Fibroblast of skin of back (primary cell): ENCODE data around the gene ADARB2. TPM values are rescaled to one million over a fixed set of nuclear protein-coding genes. Genes with fewer than 3 reads are reported as not detected.
A peak's percentile ranks its signal among the peaks of the same experiment; 100 is the strongest.
"Not testable (repeated sequence)": the region's sequence is repeated elsewhere in the genome, so short reads cannot be mapped to it uniquely, and the experiment has no call there.

ENCODE experiments used
- DNase-seq: peaks from one replicate; pipeline ENCODE4 v3.0.0-alpha.2; 2013
- polyA plus RNA-seq, 2 experiments: library from polyadenylated mRNA; unstranded; fragments of 120-200 nt; gene quantifications; one replicate each; pipeline ENCODE4 v1.2.1, GENCODE V29; 2013; ENCODE audit not compliant: insufficient read length in 2 of 2

ADARB2 gene
- 1.1 TPM for polyA plus RNA-seq (2013, experiment 1 of 2; ENCODE audit: insufficient read length)
- polyA plus RNA-seq (2013, experiment 2 of 2; ENCODE audit: insufficient read length): 2.8 TPM

GRCh38 chr10:1737222-1738061 is at the start of gene ADARB2:
TSS of gene ADARB2 (minus strand) at chr10:1737525.
- DNase-seq: peak; percentile 17

- no peak for DNase-seq
Measured at GRCh38 chr10:1785835-1786234, 48.5 kb upstream of the ADARB2 start.

DNA sequence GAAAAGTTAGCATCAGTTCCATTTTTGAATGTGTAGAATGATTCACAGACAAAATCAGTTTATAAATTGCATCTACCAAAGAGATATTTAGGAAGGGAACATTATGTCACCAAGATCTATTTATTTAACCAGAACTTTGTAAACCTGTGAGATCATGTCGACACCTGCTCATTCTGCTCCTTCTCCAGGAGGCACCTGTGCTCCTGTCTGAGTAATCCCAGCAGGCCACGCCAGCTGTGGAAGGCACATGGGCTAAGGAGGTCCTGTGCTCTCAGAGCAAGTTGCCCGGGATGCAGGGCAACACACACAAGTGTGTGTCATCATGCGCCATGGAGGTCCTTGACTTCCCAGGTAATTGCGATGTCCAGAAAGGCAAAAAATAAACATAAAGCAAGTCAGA is 45.5 kb upstream of the ADARB2 start:
- no peak for DNase-seq

- no peak for DNase-seq
Measured at GRCh38 chr10:1779796-1780195, 42.5 kb upstream of the ADARB2 start.

DNA sequence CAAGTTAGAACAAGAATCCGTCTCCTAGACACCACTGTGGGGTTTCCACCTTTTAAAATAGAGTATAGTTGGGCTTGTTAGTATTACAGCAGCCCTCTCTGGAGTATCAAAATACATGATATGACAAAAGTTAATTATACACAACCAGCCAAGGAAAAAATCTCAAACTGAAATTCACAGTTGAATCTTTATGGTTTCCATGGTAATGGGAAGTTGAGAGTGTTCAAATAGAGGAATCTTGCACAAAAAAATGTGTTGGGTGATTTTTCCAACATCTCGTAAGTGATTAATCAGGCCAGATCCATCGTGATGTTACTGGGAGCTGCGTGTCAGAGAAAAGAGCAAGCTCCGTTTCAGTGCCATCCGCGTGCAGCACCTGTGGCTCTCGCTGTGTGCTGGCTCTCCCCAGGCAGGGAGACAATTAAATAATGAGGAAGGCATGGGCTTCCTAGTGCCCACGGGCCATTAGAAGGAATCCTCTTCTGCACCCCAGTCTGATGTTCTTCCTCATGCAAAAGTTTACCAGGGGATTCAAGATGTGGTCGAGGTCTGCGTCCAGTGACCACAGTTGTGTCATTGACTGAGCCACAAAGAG is 41.1 kb upstream of the ADARB2 start:
- no peak for DNase-seq

- DNase-seq: no peak
Measured at GRCh38 chr10:1776127-1776662, 38.9 kb upstream of the ADARB2 start.

GRCh38 chr10:1774796-1775195 is 37.5 kb upstream of the ADARB2 start:
- DNase-seq: no peak

GRCh38 chr10:1773204-1773603 is 35.9 kb upstream of the ADARB2 start:
- not testable (repeated sequence) for DNase-seq

- DNase-seq: no peak
Measured at GRCh38 chr10:1766049-1766448, 28.7 kb upstream of the ADARB2 start.

- no peak for DNase-seq
Measured at GRCh38 chr10:1762076-1762475, 24.8 kb upstream of the ADARB2 start.

DNA sequence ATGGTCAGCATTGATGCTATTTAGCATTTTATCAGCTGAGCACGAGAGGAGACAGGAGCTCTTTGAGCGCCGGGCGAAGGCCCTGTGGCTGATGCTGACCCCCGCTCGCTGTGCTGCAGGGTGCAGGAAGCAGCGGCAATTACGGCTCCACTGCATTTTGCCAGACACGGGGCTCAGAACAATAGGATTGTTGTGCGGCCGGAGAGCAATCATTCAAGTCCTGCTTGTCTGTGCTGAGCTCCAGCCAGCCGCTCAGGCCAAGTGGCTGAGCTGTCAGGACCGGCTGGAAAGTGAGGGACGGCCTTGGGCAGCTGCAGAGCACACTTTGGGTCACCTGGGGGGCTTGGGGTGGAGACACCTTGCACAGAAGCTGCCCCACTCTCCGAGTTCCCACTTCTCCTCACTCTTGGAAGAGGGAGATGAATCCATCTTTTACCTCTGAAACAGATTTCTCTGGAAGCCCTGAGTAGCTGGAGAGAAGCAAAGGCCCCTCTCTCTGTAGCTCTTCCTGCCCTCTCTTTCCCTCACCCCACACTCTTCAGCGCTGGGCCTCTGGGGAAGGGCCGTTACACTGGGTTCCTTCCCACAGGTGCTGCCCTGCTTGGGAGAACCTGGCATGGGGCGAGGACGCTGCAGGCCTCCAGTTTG is 17.3 kb upstream of the ADARB2 start:
- DNase-seq: no peak

DNA sequence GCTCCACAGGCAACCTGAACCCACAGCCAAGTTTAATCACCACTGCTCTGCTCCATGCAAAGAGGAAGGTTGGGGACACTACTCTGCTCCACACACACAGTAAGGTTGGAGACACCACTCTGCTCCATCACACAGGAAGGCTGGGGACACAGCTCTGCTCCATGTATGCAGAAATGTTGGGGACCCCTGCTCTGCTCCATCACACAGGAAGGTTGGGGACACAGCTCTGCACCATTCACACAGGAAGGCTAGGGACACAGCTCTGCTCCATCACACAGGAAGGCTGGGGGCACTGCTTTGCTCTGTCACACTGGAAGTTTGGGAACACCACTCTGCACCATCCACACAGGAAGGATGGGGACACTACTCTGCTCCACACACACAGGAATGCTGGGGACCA is 14.8 kb upstream of the ADARB2 start:
- DNase-seq: no peak

DNA sequence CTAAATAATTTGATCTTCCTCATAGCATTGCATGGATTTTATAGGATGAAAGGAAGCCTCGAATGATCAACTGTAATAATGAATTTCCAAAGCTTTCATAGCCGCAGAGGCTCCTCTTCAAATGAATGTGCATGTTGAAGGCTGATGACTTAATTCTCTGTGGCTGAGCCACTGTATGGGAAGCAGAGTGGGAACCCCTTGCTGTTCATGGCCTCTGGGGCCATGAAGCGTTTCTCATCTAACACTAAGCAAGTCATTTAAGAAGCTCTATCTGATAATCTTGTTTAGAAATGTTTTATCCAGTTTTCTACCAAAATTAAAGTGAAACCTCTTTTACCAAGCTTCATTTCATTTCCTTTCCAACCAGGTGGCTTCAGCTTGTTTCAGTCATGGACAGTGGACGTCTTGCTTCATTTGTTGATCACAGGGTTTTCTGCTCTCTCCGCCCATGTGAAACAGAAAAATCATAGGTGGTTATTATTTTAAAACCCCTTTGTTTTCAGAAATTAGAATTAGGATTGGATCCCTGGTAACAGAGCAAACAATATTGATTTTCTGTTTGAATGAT is 10.3 kb upstream of the ADARB2 start:
- no peak for DNase-seq

GRCh38 chr10:1746796-1747195 is 9.5 kb upstream of the ADARB2 start:
- no peak for DNase-seq

DNA sequence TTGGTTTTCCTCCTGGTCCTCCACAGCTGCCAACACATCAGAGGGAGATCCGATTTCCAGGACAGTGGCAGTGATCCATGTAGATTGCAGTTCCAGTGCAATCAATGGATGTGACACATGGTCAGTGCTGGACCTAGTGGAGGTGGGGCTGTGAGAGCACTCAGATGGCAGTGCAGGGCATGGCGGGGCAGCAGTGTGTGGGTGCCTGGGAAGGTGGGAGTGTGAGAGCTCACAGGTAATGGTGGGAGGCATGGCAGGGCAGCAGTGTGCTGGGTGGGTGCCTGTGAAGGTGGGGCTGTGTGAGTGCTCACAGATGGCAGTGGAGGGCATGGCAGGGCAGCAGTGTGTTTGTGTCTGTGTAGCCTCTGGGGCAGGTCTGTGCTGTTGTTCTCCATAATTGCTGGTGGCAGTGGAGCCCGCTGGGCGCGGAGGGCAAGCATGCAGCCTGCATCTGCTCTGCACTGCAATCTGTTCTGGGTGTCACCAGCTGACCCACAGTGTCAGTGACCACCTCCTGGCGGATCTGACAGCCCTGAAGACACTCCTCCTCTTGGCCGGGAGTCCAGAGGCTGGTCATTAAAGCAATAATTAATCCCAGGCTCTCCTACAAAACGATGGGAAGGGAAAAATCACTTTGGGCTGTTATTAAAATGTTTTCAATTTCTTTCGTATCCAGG is 8.6 kb upstream of the ADARB2 start:
- no peak for DNase-seq

GRCh38 chr10:1744524-1744923 is 7.2 kb upstream of the ADARB2 start:
- no peak for DNase-seq

- DNase-seq: no peak
Measured at GRCh38 chr10:1743141-1743540, 5.8 kb upstream of the ADARB2 start.

- DNase-seq: no peak
Measured at GRCh38 chr10:1741450-1741849, 4.1 kb upstream of the ADARB2 start.

GRCh38 chr10:1739751-1740150 is 2.4 kb upstream of the ADARB2 start:
- DNase-seq: no peak

DNA sequence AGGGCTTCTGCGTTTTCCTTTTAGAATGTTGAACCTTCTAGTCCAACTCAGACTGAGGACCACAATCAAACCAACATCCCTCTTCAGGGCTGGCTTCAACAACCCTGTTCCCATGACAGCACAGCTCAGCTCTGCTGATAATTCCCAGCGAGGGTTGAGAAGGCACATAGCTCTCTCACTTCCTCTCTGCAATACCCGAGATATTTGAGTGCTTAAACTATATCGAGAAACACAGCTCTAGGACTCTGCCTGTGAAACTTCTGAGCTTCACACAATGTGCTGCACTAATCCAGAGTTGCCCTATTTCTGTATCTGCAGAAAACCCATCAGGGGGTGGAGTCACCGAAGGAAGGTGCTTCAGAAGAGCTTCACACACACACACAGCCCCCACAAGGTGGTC is 1.6 kb upstream of the ADARB2 start:
- no peak for DNase-seq

GRCh38 chr10:1736972-1737221 is 428 bp downstream of the ADARB2 start:
- no peak for DNase-seq

- DNase-seq: no peak
Measured at GRCh38 chr10:1736144-1736971, 967 bp downstream of the ADARB2 start.
